CD4-positive, alpha-beta T cell (primary cell): ENCODE measurements around the gene HTRA1. TPM values are rescaled to one million over a fixed set of nuclear protein-coding genes. Genes with fewer than 3 reads are reported as not detected.

Experiments
- ATAC-seq: fragments of 200-7000 bp; cut with Tn5 transposase; one replicate; pipeline ENCODE4 v1.10.0; 2022; ENCODE audit warnings: mild to moderate bottlenecking; ENCODE audit not compliant: poor library complexity
- CTCF ChIA-PET: fragments of 350-600 bp; sonication (Branson Sonifier 250); formaldehyde crosslinking; loops from one replicate; lab custom pipeline; 2021; ENCODE audit warnings: antibody characterized with exemption, inconsistent platforms; lab: Charles Lee
- POLR2A ChIA-PET: fragments of 350-600 bp; sonication (Branson Sonifier 250); formaldehyde crosslinking; loops from one replicate; lab custom pipeline; 2021; ENCODE audit warnings: antibody characterized with exemption, inconsistent platforms; lab: Charles Lee
- DNase-seq, 14 experiments: peaks; one replicate each; pipeline ENCODE4 v3.0.0-alpha.2; 2013 to 2020; ENCODE audit warnings: mixed read lengths in 2 of 14
- H3K27ac ChIP-seq, 2 donors: one replicate each; pipeline versions ENCODE4 v1.5.1 to v1.7.0; 2013; ENCODE audit warnings: low read length in 2 of 2, low read depth in 1 of 2, mild to moderate bottlenecking in 1 of 2
- H3K27me3 ChIP-seq, 2 experiments: 1 replicate in 1 of 2; 2 replicates in 1 of 2; pipeline versions ENCODE4 v1.6.1 to v1.7.0; 2013; ENCODE audit warnings: low read length in 2 of 2, control low read depth in 1 of 2, mild to moderate bottlenecking in 1 of 2, moderate library complexity in 1 of 2; ENCODE audit not compliant: insufficient read depth in 2 of 2, control insufficient read depth in 1 of 2
- H3K36me3 ChIP-seq: one replicate; pipeline ENCODE4 v1.6.1; 2013; ENCODE audit warnings: low read length, control low read depth; ENCODE audit not compliant: insufficient read depth
- H3K4me1 ChIP-seq: one replicate; pipeline ENCODE4 v1.6.1; 2013; ENCODE audit warnings: low read length, control low read depth; ENCODE audit not compliant: insufficient read depth
- H3K4me3 ChIP-seq: one replicate; pipeline ENCODE4 v1.5.1; 2013; ENCODE audit warnings: mild to moderate bottlenecking, low read length, moderate library complexity
- H3K9me3 ChIP-seq, 2 experiments: 1 replicate in 1 of 2; 2 replicates in 1 of 2; pipeline versions ENCODE4 v1.6.1 to v1.7.0; 2013; ENCODE audit warnings: low read length in 2 of 2, mild to moderate bottlenecking in 2 of 2, control low read depth in 1 of 2, moderate library complexity in 1 of 2; ENCODE audit not compliant: control insufficient read depth in 1 of 2, insufficient read depth in 1 of 2
- H3K27ac Mint-ChIP-seq: one replicate; pipeline ENCODE4 v1.8.0; 2020; ENCODE audit warnings: mixed read lengths
- H3K27me3 Mint-ChIP-seq: one replicate; pipeline ENCODE4 v1.8.0; 2021; ENCODE audit warnings: mixed read lengths
- H3K36me3 Mint-ChIP-seq: one replicate; pipeline ENCODE4 v1.8.0; 2021; ENCODE audit warnings: low read depth, mixed read lengths
- H3K4me1 Mint-ChIP-seq: one replicate; pipeline ENCODE4 v1.8.0; 2021; ENCODE audit warnings: low read depth, mixed read lengths
- H3K4me3 Mint-ChIP-seq: one replicate; pipeline ENCODE4 v1.8.0; 2020; ENCODE audit warnings: mild to moderate bottlenecking, mixed read lengths
- H3K9me3 Mint-ChIP-seq: one replicate; pipeline ENCODE4 v1.8.0; 2020; ENCODE audit warnings: mixed read lengths
- CTCF ChIP-seq: fragments of 200-600 bp; IDR thresholded peaks from one replicate; pipeline ENCODE4 v1.8.0; 2022; ENCODE audit warnings: antibody characterized with exemption, mild to moderate bottlenecking
- intact Hi-C, 2 experiments: fragments of 100-400 bp; cut with DNase I in 1 of 2; cut with micrococcal nuclease in 1 of 2; formaldehyde crosslinking; loops; one replicate each; pipeline versions ENCODE4 v1.15.1 to v1.9.0; 2023 to 2025; cut with DNase I, micrococcal nuclease
- total RNA-seq, 174 experiments: library from RNA in 2 of 174; stranded (reverse) in 2 of 174; gene quantifications; one replicate each; pipeline ENCODE4 v1.2.3 and lab custom pipeline; 2021 to 2026

HTRA1 gene
- total RNA-seq, 2 experiments from 2014 or later = not detected

DNA sequence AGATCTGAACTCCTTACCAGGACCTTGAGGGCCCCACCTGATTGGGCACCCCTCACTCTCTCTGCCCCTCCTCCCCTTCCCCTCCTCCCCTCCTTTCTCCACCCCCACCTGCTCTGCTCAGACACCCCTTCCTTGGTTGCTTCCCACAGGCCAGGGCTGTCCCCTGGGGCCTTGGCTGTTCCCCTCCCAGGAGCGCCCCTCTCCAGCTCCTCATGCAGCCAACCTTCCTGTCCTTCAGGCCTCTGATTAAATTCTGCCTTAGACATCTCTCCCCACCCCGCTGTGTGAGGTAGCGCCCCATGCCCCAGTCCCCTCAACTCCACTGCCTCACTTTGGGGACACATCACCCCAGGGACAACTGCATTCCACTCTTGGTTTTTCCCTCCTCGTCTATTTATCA, 32.4 kb downstream of the HTRA1 start:
- ChIA-PET CTCF (interaction anchor here (1.0 kb wide), 1 partner anchor 195 kb away, joined by 3 read pairs; no protein-coding TSS in a partner anchor), POLR2A (no interaction called here)
- H3K4me3 Mint-ChIP-seq = no peak overlapping the region
- no peaks in the 10 kb centered on the region for H3K36me3 Mint-ChIP-seq
- H3K4me1 Mint-ChIP-seq = peaks cover 19% of the 10 kb centered on the region
- peaks cover 32% of the 10 kb centered on the region for H3K4me1 ChIP-seq
- intact Hi-C loops = no loop called here
- ATAC-seq (no peak), DNase-seq (no peak)
- TF ChIP-seq CTCF = no peak
- no peak overlapping the region for H3K27ac ChIP-seq
- peaks cover 7% of the 10 kb centered on the region for H3K27me3 Mint-ChIP-seq
- no peaks in the 10 kb centered on the region for H3K36me3 ChIP-seq
- H3K27ac Mint-ChIP-seq = no peak overlapping the region
- H3K9me3 Mint-ChIP-seq = no peaks in the 10 kb centered on the region
- no peaks in the 10 kb centered on the region for H3K27me3 ChIP-seq
- H3K9me3 ChIP-seq = no peaks in the 10 kb centered on the region
- H3K4me3 ChIP-seq = no peak overlapping the region

- ATAC-seq (no peak), DNase-seq (no peak)
- Mint-ChIP-seq H3K27me3 (peaks cover 7% of the 10 kb centered on the region), H3K4me3 (no peak overlapping the region), H3K9me3 (no peaks in the 10 kb centered on the region), H3K27ac (no peak overlapping the region), H3K36me3 (no peaks in the 10 kb centered on the region), H3K4me1 (peaks cover 19% of the 10 kb centered on the region)
- H3K27me3 ChIP-seq = no peaks in the 10 kb centered on the region
- TF ChIP-seq CTCF = no peak
- no peaks in the 10 kb centered on the region for H3K9me3 ChIP-seq
- CTCF ChIA-PET = no interaction called here
- H3K4me3 ChIP-seq = no peak overlapping the region
- no peaks in the 10 kb centered on the region for H3K36me3 ChIP-seq
- intact Hi-C loops = no loop called here
- no peak overlapping the region for H3K27ac ChIP-seq
- H3K4me1 ChIP-seq = peaks cover 32% of the 10 kb centered on the region
- POLR2A ChIA-PET = no interaction called here
Observed at GRCh38 chr10:122494173-122494820, 32.9 kb downstream of the HTRA1 start.

DNA sequence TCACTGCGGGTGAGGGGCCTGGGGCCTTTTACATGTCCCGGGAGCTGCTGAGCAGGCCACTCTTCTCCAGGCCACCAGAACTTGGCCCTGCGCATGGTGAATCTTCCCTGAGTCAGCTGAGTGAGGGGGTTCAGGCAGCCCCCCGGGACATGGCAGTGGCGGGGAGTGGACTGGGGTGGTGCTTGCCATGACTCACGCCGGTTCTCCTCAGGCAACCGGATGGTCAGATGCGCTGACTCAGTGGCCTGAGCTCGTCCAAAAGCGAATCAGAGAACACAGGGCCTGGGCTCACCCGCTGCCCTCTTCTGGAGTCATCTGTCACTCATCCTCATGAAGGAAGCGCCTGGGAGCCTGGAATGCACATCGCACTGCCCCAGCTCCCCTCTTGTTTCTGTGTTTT, 33.5 kb downstream of the HTRA1 start:
- TF ChIP-seq CTCF = no peak
- Histone ChIP-seq H3K27ac (no peak overlapping the region), H3K4me3 (no peak overlapping the region), H3K4me1 (peaks cover 34% of the 10 kb centered on the region), H3K27me3 (no peaks in the 10 kb centered on the region), H3K36me3 (no peaks in the 10 kb centered on the region), H3K9me3 (no peaks in the 10 kb centered on the region)
- H3K4me1 Mint-ChIP-seq = peaks cover 19% of the 10 kb centered on the region
- no peak for DNase-seq
- no peaks in the 10 kb centered on the region for H3K36me3 Mint-ChIP-seq
- intact Hi-C loops = no loop called here
- ChIA-PET CTCF (interaction anchor here (0.9 kb wide), 1 partner anchor 70 kb away, joined by 4 read pairs; no protein-coding TSS in a partner anchor), POLR2A (no interaction called here)
- no peaks in the 10 kb centered on the region for H3K9me3 Mint-ChIP-seq
- no peak overlapping the region for H3K4me3 Mint-ChIP-seq
- ATAC-seq = no peak
- peaks cover 7% of the 10 kb centered on the region for H3K27me3 Mint-ChIP-seq
- no peak overlapping the region for H3K27ac Mint-ChIP-seq
